ENCODE measurements around the gene ADGRG1. TPM values are rescaled to one million over a fixed set of nuclear protein-coding genes. Genes with fewer than 3 reads are reported as not detected.

Gene ADGRG1
- total and polyA plus RNA-seq, 2 donors (not counting 1 experiment from before 2014, with no cell fraction given), result 1.6 to 1.8 TPM

DNA sequence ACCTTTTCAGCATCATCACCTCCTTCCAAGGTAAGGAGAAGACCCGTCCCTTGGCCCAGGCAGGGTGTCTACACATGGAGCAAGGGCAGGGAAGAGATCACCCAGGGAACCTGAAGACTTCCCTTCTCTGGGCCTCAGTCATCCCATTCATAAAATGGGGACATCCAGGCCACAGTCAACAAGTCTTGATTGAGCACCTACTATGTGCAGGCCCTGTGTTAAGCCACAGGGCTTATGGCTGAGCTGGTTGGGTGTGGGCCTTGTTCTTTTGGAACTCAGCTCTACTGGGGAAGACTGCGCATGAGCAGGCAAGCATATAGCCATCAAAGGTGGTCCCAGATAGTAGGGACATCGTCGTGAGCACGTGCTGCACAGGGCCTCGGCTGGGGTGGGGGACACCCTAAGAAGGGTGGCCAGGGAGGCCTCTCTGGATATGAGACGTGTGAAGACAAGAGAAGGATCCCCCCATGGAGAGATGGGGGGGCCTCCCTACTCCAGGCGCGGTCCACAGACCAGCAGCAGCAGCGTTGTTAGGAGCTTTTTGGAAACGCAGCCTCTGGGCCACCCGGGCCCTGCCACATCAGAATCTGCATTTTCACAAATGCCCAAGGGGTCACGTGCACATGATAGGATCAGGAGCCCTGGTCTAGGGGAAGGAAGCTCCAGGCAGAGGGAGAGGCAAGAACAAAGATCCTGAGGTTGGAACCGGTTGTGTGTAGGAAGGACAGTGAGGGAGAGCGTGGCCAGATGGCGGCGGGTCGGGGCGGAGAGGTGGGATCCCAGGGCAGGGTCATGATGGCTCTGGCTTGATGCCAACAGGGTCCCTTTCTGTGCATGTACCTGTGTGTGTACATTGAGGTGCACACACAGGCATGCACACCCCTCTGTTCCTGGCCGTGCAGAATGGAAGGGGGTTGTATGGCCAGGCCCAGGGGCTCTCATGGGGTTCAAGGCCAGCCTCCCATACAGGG lies 33.8 kb downstream of the ADGRG1 start:
- Histone ChIP-seq H3K36me3 (ENCODE audit: control insufficient read depth, insufficient read depth, low read length) (no peaks in the 10 kb centered on the region), H4K20me1 (ENCODE audit: control insufficient read depth, extremely low read depth, insufficient read depth, low read length) (no peaks in the 10 kb centered on the region), H3K27me3 (ENCODE audit: control insufficient read depth, insufficient read depth, low read length) (no peaks in the 10 kb centered on the region), H2AFZ (ENCODE audit: low read length) (no peak overlapping the region), H3K79me2 (ENCODE audit: control insufficient read depth, insufficient read depth, low read length) (no peaks in the 10 kb centered on the region), H3K9me3 (ENCODE audit: control insufficient read depth, insufficient read depth, low read depth, low read length) (no peaks in the 10 kb centered on the region), H3K4me2 (ENCODE audit: extremely low read depth, insufficient read depth, low read length) (no peak overlapping the region), H3K4me3 (replicated peaks in 1 of 4; ENCODE audit: control extremely low read depth in 1 of 4, insufficient read depth in 1 of 4, low read depth in 3 of 4, low read length in 4 of 4) (no peak overlapping the region), H3K4me1 (ENCODE audit: control insufficient read depth, extremely low read depth, insufficient read depth, low read length) (no peaks in the 10 kb centered on the region), H3K9ac (ENCODE audit: insufficient read depth, low read length) (no peak overlapping the region), H3K27ac (ENCODE audit: insufficient read depth, low read length) (no peak overlapping the region)
- DNase-seq (ENCODE audit: low read depth in 2 of 2), result no peak
- TF ChIP-seq CTCF (conservative IDR thresholded peaks at IDR 0.05 in 1 of 2, IDR thresholded peaks at IDR 0.05 in 1 of 2; ENCODE audit: low read depth in 1 of 2, low read length in 2 of 2) (no peak), EZH2 (IDR thresholded peaks at IDR 0.05; ENCODE audit: low read length, missing control alignments) (no peak)

DNA sequence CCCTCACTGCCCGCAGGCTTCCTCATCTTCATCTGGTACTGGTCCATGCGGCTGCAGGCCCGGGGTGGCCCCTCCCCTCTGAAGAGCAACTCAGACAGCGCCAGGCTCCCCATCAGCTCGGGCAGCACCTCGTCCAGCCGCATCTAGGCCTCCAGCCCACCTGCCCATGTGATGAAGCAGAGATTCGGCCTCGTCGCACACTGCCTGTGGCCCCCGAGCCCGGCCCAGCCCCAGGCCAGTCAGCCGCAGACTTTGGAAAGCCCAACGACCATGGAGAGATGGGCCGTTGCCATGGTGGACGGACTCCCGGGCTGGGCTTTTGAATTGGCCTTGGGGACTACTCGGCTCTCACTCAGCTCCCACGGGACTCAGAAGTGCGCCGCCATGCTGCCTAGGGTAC lies 35.0 kb downstream of the ADGRG1 start:
- no peak overlapping the region for H3K27ac ChIP-seq (ENCODE audit: insufficient read depth, low read length)
- no peaks in the 10 kb centered on the region for H3K36me3 ChIP-seq (ENCODE audit: control insufficient read depth, insufficient read depth, low read length)
- no peaks in the 10 kb centered on the region for H3K79me2 ChIP-seq (ENCODE audit: control insufficient read depth, insufficient read depth, low read length)
- no peaks in the 10 kb centered on the region for H4K20me1 ChIP-seq (ENCODE audit: control insufficient read depth, extremely low read depth, insufficient read depth, low read length)
- no peak for DNase-seq (ENCODE audit: low read depth in 2 of 2)
- no peak overlapping the region for H2AFZ ChIP-seq (ENCODE audit: low read length)
- H3K4me1 ChIP-seq (ENCODE audit: control insufficient read depth, extremely low read depth, insufficient read depth, low read length), result no peaks in the 10 kb centered on the region
- no peaks in the 10 kb centered on the region for H3K27me3 ChIP-seq (ENCODE audit: control insufficient read depth, insufficient read depth, low read length)
- no peak for TF ChIP-seq EZH2 (IDR thresholded peaks at IDR 0.05; ENCODE audit: low read length, missing control alignments)
- no peak for TF ChIP-seq CTCF (conservative IDR thresholded peaks at IDR 0.05 in 1 of 2, IDR thresholded peaks at IDR 0.05 in 1 of 2; ENCODE audit: low read depth in 1 of 2, low read length in 2 of 2)
- no peak overlapping the region for H3K9ac ChIP-seq (ENCODE audit: insufficient read depth, low read length)
- no peak overlapping the region for H3K4me3 ChIP-seq (replicated peaks in 1 of 4; ENCODE audit: control extremely low read depth in 1 of 4, insufficient read depth in 1 of 4, low read depth in 3 of 4, low read length in 4 of 4)
- no peaks in the 10 kb centered on the region for H3K9me3 ChIP-seq (ENCODE audit: control insufficient read depth, insufficient read depth, low read depth, low read length)
- no peak overlapping the region for H3K4me2 ChIP-seq (ENCODE audit: extremely low read depth, insufficient read depth, low read length)

GRCh38 chr16:57663917-57664661 lies 35.7 kb downstream of the ADGRG1 start:
- DNase-seq (ENCODE audit: low read depth in 2 of 2), result no peak
- no peaks in the 10 kb centered on the region for H3K4me1 ChIP-seq (ENCODE audit: control insufficient read depth, extremely low read depth, insufficient read depth, low read length)

More at GRCh38 chr16:57663917-57664661, 35.7 kb downstream of the ADGRG1 start:
- TF ChIP-seq EZH2 (IDR thresholded peaks at IDR 0.05; ENCODE audit: low read length, missing control alignments) (no peak), CTCF (conservative IDR thresholded peaks at IDR 0.05 in 1 of 2, IDR thresholded peaks at IDR 0.05 in 1 of 2; ENCODE audit: low read depth in 1 of 2, low read length in 2 of 2) (no peak)
- no peaks in the 10 kb centered on the region for H3K79me2 ChIP-seq (ENCODE audit: control insufficient read depth, insufficient read depth, low read length)
- no peak overlapping the region for H3K9ac ChIP-seq (ENCODE audit: insufficient read depth, low read length)
- no peaks in the 10 kb centered on the region for H3K27me3 ChIP-seq (ENCODE audit: control insufficient read depth, insufficient read depth, low read length)
- H3K9me3 ChIP-seq (ENCODE audit: control insufficient read depth, insufficient read depth, low read depth, low read length), result no peaks in the 10 kb centered on the region
- no peak overlapping the region for H3K4me2 ChIP-seq (ENCODE audit: extremely low read depth, insufficient read depth, low read length)
- H3K27ac ChIP-seq (ENCODE audit: insufficient read depth, low read length), result no peak overlapping the region
- no peaks in the 10 kb centered on the region for H3K36me3 ChIP-seq (ENCODE audit: control insufficient read depth, insufficient read depth, low read length)
- H3K4me3 ChIP-seq (replicated peaks in 1 of 4; ENCODE audit: control extremely low read depth in 1 of 4, insufficient read depth in 1 of 4, low read depth in 3 of 4, low read length in 4 of 4), result no peak overlapping the region
- H2AFZ ChIP-seq (ENCODE audit: low read length), result no peak overlapping the region
- no peaks in the 10 kb centered on the region for H4K20me1 ChIP-seq (ENCODE audit: control insufficient read depth, extremely low read depth, insufficient read depth, low read length)
